Endodermal cell (in vitro differentiated cells): Measurements from ENCODE around the gene TLL1. TPM values are rescaled to one million over a fixed set of nuclear protein-coding genes. Genes with fewer than 3 reads are reported as not detected.
A peak's percentile ranks its signal among the peaks of the same experiment; 100 is the strongest.

Experiments
- DNase-seq: peaks from one replicate; pipeline ENCODE4 v3.0.0-alpha.2; 2017
- H3K27ac ChIP-seq: 2 replicates; pipeline ENCODE4 v1.5.1; 2013; ENCODE audit warnings: mild to moderate bottlenecking, low read depth, low read length, moderate library complexity
- H3K27me3 ChIP-seq: 2 replicates; pipeline ENCODE4 v1.6.1; 2013; ENCODE audit warnings: mild to moderate bottlenecking, low read length, moderate library complexity; ENCODE audit not compliant: insufficient read depth, control insufficient read depth, poor library complexity, severe bottlenecking
- H3K36me3 ChIP-seq: 2 replicates; pipeline ENCODE4 v1.7.0; 2013; ENCODE audit warnings: mild to moderate bottlenecking, low read length, moderate library complexity; ENCODE audit not compliant: control insufficient read depth, insufficient read depth
- H3K4me1 ChIP-seq: one replicate; pipeline ENCODE4 v1.7.0; 2013; ENCODE audit warnings: low read length; ENCODE audit not compliant: control insufficient read depth, insufficient read depth
- H3K4me3 ChIP-seq: 2 replicates; pipeline ENCODE4 v1.5.1; 2013; ENCODE audit warnings: mild to moderate bottlenecking, low read length, moderate library complexity
- H3K9ac ChIP-seq: 2 replicates; pipeline ENCODE4 v1.6.1; 2013; ENCODE audit warnings: mild to moderate bottlenecking, low read length, moderate library complexity; ENCODE audit not compliant: poor library complexity, severe bottlenecking; ENCODE audit errors: extremely low read depth
- H3K9me3 ChIP-seq: 2 replicates; pipeline ENCODE4 v1.6.1; 2013; ENCODE audit warnings: mild to moderate bottlenecking, low read length, moderate library complexity; ENCODE audit not compliant: control insufficient read depth
- H3K27ac Mint-ChIP-seq: 2 replicates; pipeline ENCODE4 v1.8.0; 2020; ENCODE audit warnings: mixed read lengths
- H3K27me3 Mint-ChIP-seq: 2 replicates; pipeline ENCODE4 v1.8.0; 2021; ENCODE audit warnings: mild to moderate bottlenecking, mixed read lengths; ENCODE audit not compliant: insufficient read depth
- H3K36me3 Mint-ChIP-seq: 2 replicates; pipeline ENCODE4 v1.8.0; 2020; ENCODE audit warnings: low read depth, mixed read lengths
- H3K4me1 Mint-ChIP-seq: 2 replicates; pipeline ENCODE4 v1.8.0; 2020; ENCODE audit warnings: mixed read lengths
- H3K4me3 Mint-ChIP-seq: 2 replicates; pipeline ENCODE4 v1.8.0; 2020; ENCODE audit warnings: mild to moderate bottlenecking, moderate library complexity, mixed read lengths
- H3K9me3 Mint-ChIP-seq: 2 replicates; pipeline ENCODE4 v1.8.0; 2020; ENCODE audit warnings: mild to moderate bottlenecking, mixed read lengths
- WGBS, 2 experiments: methylation state at CpG; one replicate each; pipeline versions ENCODE4 v1.1.5 to v1.1.7; 2013; ENCODE audit warnings: missing lambda C conversion rate in 2 of 2, mixed read lengths in 1 of 2; ENCODE audit not compliant: insufficient coverage in 1 of 2, insufficient read length in 1 of 2; 5-methylcytosine and 5-hydroxymethylcytosine counted together
- total RNA-seq, 2 donors: library from RNA; stranded (reverse); fragmentation: NEBNext Ultra II Directional in 1 of 2; extraction: Animal tissue kit (Norgen Biotek cat#: 25700) in 1 of 2; gene quantifications; 2 replicates in 1 of 2; 3 replicates in 1 of 2; pipeline ENCODE4 v1.2.1, GENCODE V29; 2021
- TF ChIP-seq, protein P1 (sequence below): fragments of 200-600 bp; sonication (generic); conservative IDR thresholded peaks from 2 replicates; pipeline ENCODE4 v1.5.0; 2021; ENCODE audit warnings: antibody characterized with exemption, mild to moderate bottlenecking

The TLL1 gene
- total RNA-seq, 2 donors from 2014 or later, result 0.18 to 3.8 TPM

DNA sequence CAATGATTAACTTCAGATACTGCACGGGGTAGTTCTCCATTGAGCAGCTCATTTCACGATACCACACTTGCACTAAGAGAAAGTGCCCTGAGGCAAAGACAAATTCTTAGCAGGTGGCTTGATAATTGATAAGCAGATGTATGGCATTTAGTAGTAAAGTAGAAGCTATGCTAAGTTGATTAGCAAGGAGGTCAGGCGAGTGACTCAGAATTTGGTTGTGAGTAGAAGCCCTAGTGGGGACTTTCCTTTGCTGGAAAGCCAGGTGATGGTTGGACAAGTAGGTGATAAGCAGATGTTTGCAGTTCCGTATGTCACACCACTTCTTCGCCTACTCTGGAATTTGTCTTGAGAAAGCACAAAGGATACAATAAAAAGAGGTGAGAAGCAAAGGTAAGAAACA is 58.7 kb downstream of the TLL1 start:
- Mint-ChIP-seq H3K9me3 (no peaks in the 10 kb centered on the region), H3K36me3 (no peaks in the 10 kb centered on the region), H3K27me3 (no peaks in the 10 kb centered on the region), H3K27ac (no peak overlapping the region), H3K4me1 (peaks cover 4% of the 10 kb centered on the region), H3K4me3 (no peak overlapping the region)
- H3K27me3 ChIP-seq, result no peaks in the 10 kb centered on the region
- 83 to 92% methylated on average over 2 to 5 of the region's 5 CpGs for WGBS, 2 experiments
- DNase-seq, result peak; percentile 57
- no peaks in the 10 kb centered on the region for H3K9me3 ChIP-seq
- TF ChIP-seq, protein P1, sequence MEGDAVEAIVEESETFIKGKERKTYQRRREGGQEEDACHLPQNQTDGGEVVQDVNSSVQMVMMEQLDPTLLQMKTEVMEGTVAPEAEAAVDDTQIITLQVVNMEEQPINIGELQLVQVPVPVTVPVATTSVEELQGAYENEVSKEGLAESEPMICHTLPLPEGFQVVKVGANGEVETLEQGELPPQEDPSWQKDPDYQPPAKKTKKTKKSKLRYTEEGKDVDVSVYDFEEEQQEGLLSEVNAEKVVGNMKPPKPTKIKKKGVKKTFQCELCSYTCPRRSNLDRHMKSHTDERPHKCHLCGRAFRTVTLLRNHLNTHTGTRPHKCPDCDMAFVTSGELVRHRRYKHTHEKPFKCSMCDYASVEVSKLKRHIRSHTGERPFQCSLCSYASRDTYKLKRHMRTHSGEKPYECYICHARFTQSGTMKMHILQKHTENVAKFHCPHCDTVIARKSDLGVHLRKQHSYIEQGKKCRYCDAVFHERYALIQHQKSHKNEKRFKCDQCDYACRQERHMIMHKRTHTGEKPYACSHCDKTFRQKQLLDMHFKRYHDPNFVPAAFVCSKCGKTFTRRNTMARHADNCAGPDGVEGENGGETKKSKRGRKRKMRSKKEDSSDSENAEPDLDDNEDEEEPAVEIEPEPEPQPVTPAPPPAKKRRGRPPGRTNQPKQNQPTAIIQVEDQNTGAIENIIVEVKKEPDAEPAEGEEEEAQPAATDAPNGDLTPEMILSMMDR, result no peak
- H3K4me3 ChIP-seq, result no peak overlapping the region
- no peak overlapping the region for H3K9ac ChIP-seq
- H3K4me1 ChIP-seq, result no peaks in the 10 kb centered on the region
- no peaks in the 10 kb centered on the region for H3K36me3 ChIP-seq
- no peak overlapping the region for H3K27ac ChIP-seq

DNA sequence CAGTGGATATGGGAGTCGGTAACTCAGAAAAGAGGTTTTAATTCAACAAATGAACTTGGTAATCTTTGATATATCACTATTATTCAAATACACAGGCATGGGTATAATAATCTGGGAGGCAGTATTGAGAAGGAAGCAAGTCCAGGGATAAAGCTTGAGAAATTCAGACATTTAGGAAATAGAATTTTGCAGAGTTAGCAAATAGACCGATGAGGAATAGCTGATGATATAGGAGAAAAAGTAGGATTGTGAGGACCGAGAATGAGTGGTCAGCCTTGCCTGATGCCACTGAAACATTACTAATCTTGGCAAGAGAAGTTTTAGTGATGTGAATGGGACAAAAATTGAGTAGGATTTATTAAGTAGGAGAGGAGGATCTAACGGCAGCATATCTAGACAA is 71.9 kb downstream of the TLL1 start:
- H3K9me3 ChIP-seq, result no peaks in the 10 kb centered on the region
- no peaks in the 10 kb centered on the region for H3K36me3 Mint-ChIP-seq
- TF ChIP-seq, protein P1, result no peak
- no peaks in the 10 kb centered on the region for H3K36me3 ChIP-seq
- no peaks in the 10 kb centered on the region for H3K4me1 Mint-ChIP-seq
- no peaks in the 10 kb centered on the region for H3K27me3 Mint-ChIP-seq
- DNase-seq, result no peak
- H3K9ac ChIP-seq, result no peak overlapping the region
- H3K27ac Mint-ChIP-seq, result no peak overlapping the region
- no peak overlapping the region for H3K4me3 Mint-ChIP-seq
- WGBS, 2 experiments, result 91 to 95% methylated on average over 2 to 3 of the region's 4 CpGs
- no peak overlapping the region for H3K27ac ChIP-seq
- peaks cover 5% of the 10 kb centered on the region for H3K9me3 Mint-ChIP-seq
- H3K4me3 ChIP-seq, result no peak overlapping the region
- no peaks in the 10 kb centered on the region for H3K27me3 ChIP-seq
- H3K4me1 ChIP-seq, result no peaks in the 10 kb centered on the region

DNA sequence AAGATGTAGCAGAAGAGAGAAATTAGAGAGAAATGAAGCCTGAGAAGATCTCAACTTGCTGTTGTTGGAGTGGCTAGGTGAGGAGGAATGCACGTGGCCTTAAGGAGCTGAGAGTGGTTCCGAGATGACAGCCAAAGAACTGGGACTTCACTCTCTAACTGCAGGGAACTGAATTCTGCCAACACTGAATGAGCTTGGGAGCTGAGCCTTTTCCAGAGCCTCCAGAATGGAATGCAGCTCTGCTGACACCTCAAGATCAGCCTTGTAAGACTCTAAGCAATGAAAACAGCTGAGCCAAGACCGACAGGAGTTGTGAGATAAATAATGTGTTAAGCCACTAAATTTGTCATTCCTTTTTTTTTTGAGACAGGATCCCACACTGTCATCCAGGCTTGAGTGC is 73.0 kb downstream of the TLL1 start:
- Mint-ChIP-seq H3K4me3 (no peak overlapping the region), H3K27me3 (no peaks in the 10 kb centered on the region), H3K36me3 (no peaks in the 10 kb centered on the region), H3K27ac (no peak overlapping the region), H3K4me1 (no peaks in the 10 kb centered on the region), H3K9me3 (peaks cover 5% of the 10 kb centered on the region)
- no peak overlapping the region for H3K9ac ChIP-seq
- no peaks in the 10 kb centered on the region for H3K27me3 ChIP-seq
- no peak overlapping the region for H3K27ac ChIP-seq
- H3K36me3 ChIP-seq, result no peaks in the 10 kb centered on the region
- TF ChIP-seq, protein P1, result no peak
- no peaks in the 10 kb centered on the region for H3K4me1 ChIP-seq
- no peak overlapping the region for H3K4me3 ChIP-seq
- DNase-seq, result no peak
- H3K9me3 ChIP-seq, result no peaks in the 10 kb centered on the region
- 85 to 88% methylated on average over 3 of the region's 3 CpGs for WGBS, 2 experiments
